Gastrocnemius medialis (tissue), 4 donors: ENCODE results near the gene SLC35G1.

Source experiments
- POLR2A ChIP-seq, 2 donors: fragments of 450-650 bp; IDR thresholded peaks; one replicate each; pipeline ENCODE4 v1.6.1; 2017; ENCODE audit warnings: antibody characterized with exemption in 2 of 2, mild to moderate bottlenecking in 2 of 2, moderate library complexity in 2 of 2
- TF ChIP-seq, protein P1 (sequence below), 5 experiments: fragments of 450-650 bp in 3 of 5; fragments of 200-600 bp in 2 of 5; sonication (generic) in 2 of 5; IDR thresholded peaks in 4 of 5; conservative IDR thresholded peaks in 1 of 5; 1 replicate in 4 of 5; 2 replicates in 1 of 5; pipeline ENCODE4 v1.5.1; 2016 to 2019; ENCODE audit warnings: antibody characterized with exemption in 5 of 5, mild to moderate bottlenecking in 3 of 5, moderate library complexity in 3 of 5

DNA sequence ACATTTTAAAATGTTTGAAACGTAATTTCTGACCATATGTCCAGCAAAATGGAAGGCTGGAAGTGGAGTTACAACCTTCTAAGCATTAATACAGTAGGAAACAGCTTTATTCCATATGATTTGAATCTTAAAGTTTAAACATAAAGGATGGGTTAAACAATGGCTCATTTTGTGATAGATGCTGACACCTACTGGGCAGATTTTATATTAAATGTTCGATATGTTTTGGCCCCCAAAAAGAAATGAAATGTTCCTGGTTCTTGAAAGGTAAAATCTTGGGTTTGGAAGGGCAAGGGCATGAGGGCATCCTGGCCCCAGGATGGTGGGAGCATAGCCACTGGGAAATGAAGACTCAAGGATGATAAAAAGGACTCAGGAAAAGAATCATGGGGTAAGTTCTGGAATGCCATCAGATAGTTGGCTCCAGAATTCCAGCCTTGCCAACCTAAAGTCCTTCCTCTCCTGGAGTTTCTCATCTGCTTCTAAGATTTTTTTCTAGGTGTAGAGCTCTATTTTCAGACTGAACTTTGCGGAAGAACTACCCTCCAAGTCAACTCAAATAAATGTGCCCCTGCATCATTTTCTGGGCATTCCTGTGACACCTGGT, 34.6 kb upstream of the SLC35G1 start:
- TF ChIP-seq, protein P1, sequence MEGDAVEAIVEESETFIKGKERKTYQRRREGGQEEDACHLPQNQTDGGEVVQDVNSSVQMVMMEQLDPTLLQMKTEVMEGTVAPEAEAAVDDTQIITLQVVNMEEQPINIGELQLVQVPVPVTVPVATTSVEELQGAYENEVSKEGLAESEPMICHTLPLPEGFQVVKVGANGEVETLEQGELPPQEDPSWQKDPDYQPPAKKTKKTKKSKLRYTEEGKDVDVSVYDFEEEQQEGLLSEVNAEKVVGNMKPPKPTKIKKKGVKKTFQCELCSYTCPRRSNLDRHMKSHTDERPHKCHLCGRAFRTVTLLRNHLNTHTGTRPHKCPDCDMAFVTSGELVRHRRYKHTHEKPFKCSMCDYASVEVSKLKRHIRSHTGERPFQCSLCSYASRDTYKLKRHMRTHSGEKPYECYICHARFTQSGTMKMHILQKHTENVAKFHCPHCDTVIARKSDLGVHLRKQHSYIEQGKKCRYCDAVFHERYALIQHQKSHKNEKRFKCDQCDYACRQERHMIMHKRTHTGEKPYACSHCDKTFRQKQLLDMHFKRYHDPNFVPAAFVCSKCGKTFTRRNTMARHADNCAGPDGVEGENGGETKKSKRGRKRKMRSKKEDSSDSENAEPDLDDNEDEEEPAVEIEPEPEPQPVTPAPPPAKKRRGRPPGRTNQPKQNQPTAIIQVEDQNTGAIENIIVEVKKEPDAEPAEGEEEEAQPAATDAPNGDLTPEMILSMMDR (IDR thresholded peaks at IDR 0.05 in 4 of 5, conservative IDR thresholded peaks at IDR 0.05 in 1 of 5) = peak in 1 of 5 experiments; percentile 10
- TF ChIP-seq POLR2A (IDR thresholded peaks at IDR 0.05) = no peak
